Cardiac fibroblast (primary cell): ENCODE data around the gene MAML2.

Source experiments
- DNase-seq, 2 donors: peaks; one replicate each; pipeline versions ENCODE4 v3.0.0 to v3.0.0-alpha.2; 2010; ENCODE audit warnings: low read depth in 2 of 2
- H3K4me3 ChIP-seq, 2 donors: replicated peaks in 1 of 2; 1 replicate in 1 of 2; 2 replicates in 1 of 2; pipeline ENCODE4 v1.5.1; 2011; ENCODE audit warnings: low read depth in 2 of 2, low read length in 2 of 2, mild to moderate bottlenecking in 2 of 2, moderate library complexity in 1 of 2
- CTCF ChIP-seq: IDR thresholded peaks from one replicate; pipeline ENCODE4 v1.5.1; 2011; ENCODE audit warnings: low read depth, mild to moderate bottlenecking, low read length, inconsistent platforms

MAML2 gene

GRCh38 chr11:96205460-96205809 is 137.6 kb downstream of the MAML2 start:
- DNase-seq, result no peak
- H3K4me3 ChIP-seq, result no peak overlapping the region
- TF ChIP-seq CTCF, result no peak

GRCh38 chr11:96204721-96205459 is 138.1 kb downstream of the MAML2 start:
- H3K4me3 ChIP-seq, result no peak overlapping the region
- no peak for DNase-seq
- no peak for TF ChIP-seq CTCF

- H3K4me3 ChIP-seq, result no peak overlapping the region
- DNase-seq, result no peak
- no peak for TF ChIP-seq CTCF
Measured at GRCh38 chr11:96204366-96204659, 138.7 kb downstream of the MAML2 start.

GRCh38 chr11:96203567-96204365 is 139.2 kb downstream of the MAML2 start:
- DNase-seq, result no peak
- no peak for TF ChIP-seq CTCF
- no peak overlapping the region for H3K4me3 ChIP-seq

- no peak overlapping the region for H3K4me3 ChIP-seq
- peak; percentile 90 to 95 for DNase-seq
- no peak for TF ChIP-seq CTCF
Measured at GRCh38 chr11:96200243-96200642, 142.8 kb downstream of the MAML2 start.

- H3K4me3 ChIP-seq, result no peak overlapping the region
- peak; percentile 88 to 99 for DNase-seq
- TF ChIP-seq CTCF, result no peak
Measured at GRCh38 chr11:96199563-96200025, 143.4 kb downstream of the MAML2 start.
